Cardiac septum (tissue), 1 donor: ENCODE data around the gene TFR2. TPM values are rescaled to one million over a fixed set of nuclear protein-coding genes. Genes with fewer than 3 reads are reported as not detected.

ENCODE experiments used
- DNase-seq: peaks from one replicate; pipeline ENCODE4 v3.0.0-alpha.2; 2020; ENCODE audit warnings: low spot score
- intact Hi-C: fragments of 100-400 bp; cut with DNase I; formaldehyde crosslinking; loops from one replicate; pipeline ENCODE4 v1.14.0; 2022
- long read RNA-seq: library from polyadenylated mRNA; unstranded; transcript quantifications from one replicate; pipeline ENCODE4 v2.0.0, GENCODE V29; 2021
- total RNA-seq: library from RNA; stranded (reverse); fragmentation: NEBNext Ultra II Directional; extraction: Animal tissue kit (Norgen Biotek cat#: 25700); gene quantifications from one replicate; pipeline ENCODE4 v1.2.1, GENCODE V29; 2021
- donor health status: DM: no; HTN: no; CAD: no.

TFR2 gene
- total RNA-seq = 0.13 TPM
- long read RNA-seq = 0 reads

- DNase-seq = no peak
- intact Hi-C loops = no loop called here
These were observed at the start of gene TFR2 for GRCh38 chr7:100641463-100641859. TSS of gene TFR2 (minus strand) at chr7:100641552. CDS start at chr7:100641509, 43 bp downstream.

DNA sequence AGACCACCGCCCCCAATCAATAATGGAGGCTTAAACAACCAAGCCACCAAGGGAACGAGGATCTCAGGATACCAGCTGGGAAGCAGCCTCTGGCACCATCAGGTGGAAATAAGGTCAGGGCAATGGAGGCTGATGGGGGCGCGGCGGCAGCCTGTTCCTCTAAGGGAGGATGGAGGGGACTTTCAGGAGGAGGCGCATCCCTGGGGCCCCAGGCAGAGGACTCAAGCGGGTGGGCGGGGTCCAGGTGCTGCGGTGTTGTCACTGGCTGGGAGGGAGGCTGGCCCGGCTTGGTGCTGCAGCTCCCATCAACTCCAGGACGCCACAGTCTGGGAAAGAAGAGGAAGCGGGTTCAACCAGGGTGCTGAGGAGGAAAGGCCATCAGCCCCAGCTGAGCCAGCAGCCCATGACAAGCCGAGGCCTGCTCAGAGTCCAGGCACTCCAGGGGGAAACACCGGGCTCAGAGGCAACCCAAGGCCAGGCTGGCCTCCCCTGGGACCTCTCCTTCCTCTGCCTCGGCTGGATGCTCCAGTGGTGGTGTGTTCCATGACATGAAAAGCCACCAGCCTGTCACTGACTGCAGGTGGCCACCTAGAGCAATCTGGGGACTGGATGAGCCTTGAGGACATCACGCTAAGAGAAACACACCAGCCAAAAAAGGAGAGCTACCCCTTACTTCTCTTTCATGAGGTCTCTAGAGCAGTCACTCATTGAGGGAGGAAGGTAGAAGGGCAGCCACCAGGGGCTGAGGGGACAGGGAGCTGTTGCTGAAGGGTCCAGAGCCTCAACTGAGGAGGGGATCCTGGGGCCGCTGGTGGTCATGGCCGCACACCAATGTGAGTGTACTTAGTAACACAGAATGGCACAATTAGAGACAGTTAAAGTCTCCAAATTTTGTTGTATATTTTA, 48.1 kb upstream of the TFR2 start:
- no peak for DNase-seq
- intact Hi-C loops = loop anchor here (5.0 kb wide), 3 partner anchors 82 to 222 kb away; partner anchors contain the start of genes FBXO24 and LRCH4

- intact Hi-C loops = no loop called here
- no peak for DNase-seq
These were observed 47.0 kb upstream of the TFR2 start for GRCh38 chr7:100688326-100688860.

DNA sequence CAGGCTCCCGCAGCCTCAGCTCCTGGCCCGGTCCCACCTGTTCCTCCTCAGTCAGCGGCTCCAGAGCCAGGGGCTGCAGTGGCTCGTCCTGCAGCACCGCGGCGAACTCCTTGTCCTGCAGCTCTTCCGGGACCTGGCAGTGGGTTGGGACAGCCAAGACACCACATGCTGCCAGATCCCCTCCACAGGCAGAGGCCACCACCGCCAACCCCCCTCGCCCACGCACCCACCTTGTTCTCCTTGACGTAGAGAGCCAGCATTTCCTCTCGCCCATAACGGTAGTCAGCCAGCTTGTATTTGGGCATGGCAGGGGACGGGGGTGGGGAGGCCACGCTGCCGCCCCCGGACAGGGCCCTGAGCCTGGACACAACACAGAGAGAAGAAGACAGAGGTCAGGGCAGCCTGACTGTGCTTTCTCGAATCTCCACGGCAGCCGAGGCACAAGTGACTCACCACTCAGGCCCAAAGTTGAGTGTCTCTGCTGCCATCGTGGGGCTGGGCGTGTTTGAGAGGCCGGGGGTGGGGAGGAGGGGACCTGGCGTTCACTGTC, 46.5 kb upstream of the TFR2 start:
- peak; percentile 56 for DNase-seq
- intact Hi-C loops = no loop called here

DNA sequence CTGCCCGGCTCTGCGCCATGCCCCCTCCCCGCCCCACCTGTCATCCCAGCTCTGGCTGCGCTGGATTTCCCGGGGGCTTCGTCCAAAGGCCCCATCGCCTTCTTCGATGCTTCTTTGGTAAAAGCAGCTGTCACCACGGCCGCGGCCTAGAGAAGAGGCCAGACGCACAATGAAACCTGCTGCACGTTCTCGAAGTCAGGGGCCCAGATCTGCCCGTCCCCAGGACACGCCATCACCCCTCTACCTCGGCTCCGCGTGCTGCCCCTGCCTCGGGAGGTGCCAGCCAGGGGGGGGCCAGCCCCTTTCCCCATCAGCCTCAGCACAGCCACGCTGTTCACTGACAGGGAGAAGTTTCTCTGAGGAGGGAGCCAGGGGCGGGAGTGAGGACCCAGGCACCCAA, 45.9 kb upstream of the TFR2 start:
- DNase-seq = no peak

DNA sequence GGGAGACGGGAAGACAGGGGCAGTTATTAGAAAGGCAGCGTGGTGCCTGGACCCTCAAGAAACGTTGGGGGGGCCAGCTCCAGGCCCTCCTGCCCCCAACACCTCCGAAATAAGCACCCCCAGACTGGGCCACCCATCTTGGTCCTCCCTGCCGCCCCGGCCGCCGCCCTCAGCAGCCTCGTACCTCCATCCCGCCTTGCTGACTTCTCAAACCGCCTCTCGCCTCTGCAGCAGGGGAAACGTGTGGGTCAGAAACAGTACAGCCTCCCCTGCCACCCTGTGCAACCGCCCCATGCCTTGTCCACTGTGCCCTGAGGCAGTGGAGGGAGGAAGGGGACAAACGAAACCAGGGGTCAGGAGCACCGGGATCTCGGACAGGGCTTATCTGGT, 45.5 kb upstream of the TFR2 start:
- DNase-seq = no peak
- intact Hi-C loops = no loop called here

More for the DNA sequence above, 45.9 kb upstream of the TFR2 start:
- intact Hi-C loops = no loop called here

DNA sequence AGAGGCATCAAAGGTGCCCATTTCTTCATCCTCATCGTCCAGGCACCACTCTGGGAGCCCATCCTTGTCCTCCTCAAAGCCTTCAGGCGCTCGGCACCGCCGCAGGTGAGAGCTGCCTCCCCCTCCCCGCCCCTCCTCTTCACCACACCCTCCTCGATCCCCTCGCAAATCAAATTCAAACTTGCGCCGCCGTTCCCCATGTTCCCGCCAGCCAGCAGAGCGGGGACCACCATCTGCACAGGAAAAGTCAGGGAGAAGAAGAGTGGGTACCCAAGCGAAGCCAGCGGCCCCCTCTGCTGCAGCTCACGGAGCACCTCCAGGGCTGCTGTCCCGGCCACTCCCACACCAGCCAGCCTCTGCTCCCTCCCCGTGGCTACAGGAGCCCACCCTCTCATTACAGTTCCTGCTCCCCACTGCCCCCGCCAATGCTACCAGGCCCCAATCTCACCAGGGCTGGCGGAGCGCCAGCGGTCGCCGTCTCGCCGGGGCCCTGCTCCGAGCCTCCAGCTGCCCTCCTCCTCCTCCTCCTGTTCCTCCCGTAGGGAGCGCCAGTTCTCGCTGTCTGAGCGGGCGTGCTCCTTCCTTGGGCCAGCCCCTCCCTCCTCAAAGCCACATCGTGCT, 45.0 kb upstream of the TFR2 start:
- peak; percentile 43 for DNase-seq
- intact Hi-C loops = no loop called here

DNA sequence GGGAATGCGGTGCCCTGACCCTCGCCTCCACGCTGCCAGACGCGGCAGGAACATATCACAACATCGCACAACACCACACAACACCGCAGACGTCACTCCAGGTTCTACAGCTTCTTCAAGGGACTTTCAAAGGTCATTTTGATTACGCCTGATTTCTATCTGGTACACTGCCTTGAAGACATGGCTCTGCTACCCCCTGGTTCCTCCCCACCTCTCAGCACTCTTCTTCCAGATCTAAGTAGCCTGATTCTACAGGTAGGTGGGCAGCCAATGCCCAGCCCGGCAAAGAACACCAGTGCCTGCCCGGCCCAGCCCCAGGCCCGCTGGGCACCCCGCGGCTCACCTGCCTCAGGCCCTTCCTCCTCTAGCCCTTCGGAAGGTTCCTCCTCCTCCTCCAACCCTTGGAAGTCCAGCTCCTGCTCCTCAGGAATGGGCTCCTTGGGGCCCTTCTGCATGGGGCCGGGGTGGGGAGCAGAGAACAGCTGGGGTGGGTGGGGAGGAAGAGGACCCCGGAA, 44.3 kb upstream of the TFR2 start:
- intact Hi-C loops = no loop called here

GRCh38 chr7:100685049-100685605, 43.8 kb upstream of the TFR2 start:
- DNase-seq = peak; percentile 49
- intact Hi-C loops = no loop called here

More for the DNA sequence above, 44.3 kb upstream of the TFR2 start:
- peak; percentile 53 for DNase-seq

GRCh38 chr7:100684534-100685042, 43.2 kb upstream of the TFR2 start:
- peak; percentile 46 for DNase-seq
- intact Hi-C loops = no loop called here

- intact Hi-C loops = no loop called here
These were observed 42.5 kb upstream of the TFR2 start for GRCh38 chr7:100683659-100684533.

DNA sequence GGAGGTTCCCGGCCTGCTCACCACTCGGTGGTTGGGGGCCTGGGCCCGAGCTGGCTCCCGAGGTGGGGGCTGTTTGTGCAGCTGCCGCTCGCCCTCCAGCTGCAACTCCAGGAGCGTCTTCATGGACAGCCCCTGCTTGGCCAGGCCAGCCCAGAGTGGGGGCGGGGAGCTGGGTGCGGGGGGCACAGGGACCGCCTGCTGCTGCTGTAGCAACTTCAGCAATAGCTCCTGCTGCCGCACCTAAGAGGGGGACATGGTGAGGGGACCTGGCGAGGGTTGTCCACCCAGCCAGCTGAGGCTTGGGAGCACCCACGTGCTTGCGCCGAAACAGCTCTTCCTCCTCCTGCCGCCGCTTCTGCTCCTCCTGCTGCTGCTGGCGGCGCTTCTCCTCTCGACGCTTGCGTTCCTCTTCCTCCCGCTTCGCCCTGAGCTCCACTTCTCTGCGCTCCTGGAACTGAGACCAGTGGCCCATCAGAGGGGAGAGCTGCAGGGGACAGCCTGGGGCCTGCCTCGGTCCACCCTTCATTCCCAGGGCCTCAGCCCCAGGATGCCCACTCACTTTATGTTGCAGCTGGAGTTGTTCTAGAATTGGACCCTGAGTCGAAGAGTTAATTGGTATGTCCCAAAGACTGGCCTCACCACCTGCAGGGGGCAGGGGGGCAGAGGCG, 41.8 kb upstream of the TFR2 start:
- no peak for DNase-seq
- intact Hi-C loops = no loop called here

More at GRCh38 chr7:100683659-100684533, 42.5 kb upstream of the TFR2 start:
- no peak for DNase-seq

- intact Hi-C loops = no loop called here
- DNase-seq = no peak
These were observed 40.9 kb upstream of the TFR2 start for GRCh38 chr7:100682228-100682741.

- intact Hi-C loops = no loop called here
- DNase-seq = no peak
These were observed 40.3 kb upstream of the TFR2 start for GRCh38 chr7:100681491-100682227.

- intact Hi-C loops = no loop called here
- no peak for DNase-seq
These were observed 39.4 kb upstream of the TFR2 start for GRCh38 chr7:100680576-100681271.

GRCh38 chr7:100679927-100680575, 38.7 kb upstream of the TFR2 start:
- DNase-seq = no peak
- intact Hi-C loops = no loop called here
